SK-N-SH (cell line): Measurements from ENCODE around the gene HNRNPH3. TPM values are rescaled to one million over a fixed set of nuclear protein-coding genes. Genes with fewer than 3 reads are reported as not detected.

Experiments
- CTCF ChIA-PET: fragments of 300-600, 350-600 bp; formaldehyde crosslinking; extraction: SDS; loops from one replicate; lab custom pipeline; 2021; lab: Yijun Ruan, JAX
- POLR2A ChIA-PET: fragments of 350-600 bp; sonication (Branson Sonifier 250); formaldehyde crosslinking; extraction: SDS; loops from one replicate; lab custom pipeline; 2020; ENCODE audit warnings: antibody characterized with exemption, inconsistent platforms; lab: Yijun Ruan, JAX
- DNase-seq: peaks from one replicate; pipeline ENCODE4 v3.0.0; 2012
- H2AFZ ChIP-seq: fragments of 200-600 bp; sonication (generic); 2 replicates; pipeline ENCODE4 v1.8.1; 2016; ENCODE audit warnings: antibody characterized with exemption, mild to moderate bottlenecking, low read depth
- H3F3A ChIP-seq: fragments of 200-600 bp; sonication (generic); replicated peaks from 2 replicates; pipeline ENCODE3; 2016; ENCODE audit warnings: antibody characterized with exemption, mild to moderate bottlenecking; ENCODE audit not compliant: insufficient read depth
- H3K27ac ChIP-seq, 2 experiments: fragments of 200-500 bp in 1 of 2; fragments of 200-600 bp in 1 of 2; sonication (Bioruptor generic) in 1 of 2; sonication (generic), shearing (Covaris generic) in 1 of 2; 2 replicates each; pipeline versions ENCODE4 v1.5.1 to v1.6.1; 2014 to 2016; ENCODE audit warnings: low read depth in 2 of 2, inconsistent platforms in 1 of 2, low read length in 1 of 2, mild to moderate bottlenecking in 1 of 2, mixed read lengths in 1 of 2
- H3K27me3 ChIP-seq: fragments of 200-600 bp; sonication (generic), shearing (Covaris generic); 2 replicates; pipeline ENCODE4 v1.6.1; 2016; ENCODE audit warnings: mixed run types; ENCODE audit not compliant: insufficient read depth
- H3K36me3 ChIP-seq, 2 experiments: fragments of 200-500 bp in 1 of 2; fragments of 200-600 bp in 1 of 2; sonication (Bioruptor generic) in 1 of 2; sonication (generic) in 1 of 2; replicated peaks in 1 of 2; 2 replicates each; pipeline versions ENCODE3 to v1.5.1; 2014 to 2016; ENCODE audit warnings: low read length in 1 of 2, mild to moderate bottlenecking in 1 of 2; ENCODE audit not compliant: insufficient read depth in 2 of 2, control insufficient read depth in 1 of 2
- H3K4me1 ChIP-seq, 2 experiments: fragments of 200-500 bp in 1 of 2; fragments of 200-600 bp in 1 of 2; sonication (Bioruptor generic) in 1 of 2; sonication (generic), shearing (Covaris generic) in 1 of 2; 2 replicates each; pipeline versions ENCODE4 v1.5.1 to v1.6.1; 2014 to 2016; ENCODE audit warnings: low read depth in 1 of 2, low read length in 1 of 2, mixed run types in 1 of 2; ENCODE audit not compliant: insufficient read depth in 2 of 2, control insufficient read depth in 1 of 2
- H3K4me2 ChIP-seq: fragments of 200-600 bp; sonication (generic), shearing (Covaris generic); 2 replicates; pipeline ENCODE4 v1.6.1; 2017; ENCODE audit warnings: mixed run types
- H3K4me3 ChIP-seq, 2 experiments: fragments of 200-500 bp in 1 of 2; fragments of 200-600 bp in 1 of 2; sonication (Bioruptor generic) in 1 of 2; sonication (generic), shearing (Covaris generic) in 1 of 2; 2 replicates each; pipeline versions ENCODE4 v1.5.1 to v1.8.1; 2014 to 2016; ENCODE audit warnings: low read depth in 2 of 2, inconsistent platforms in 1 of 2, low read length in 1 of 2, mild to moderate bottlenecking in 1 of 2, mixed read lengths in 1 of 2, moderate library complexity in 1 of 2
- H3K79me2 ChIP-seq: fragments of 200-600 bp; sonication (generic); 2 replicates; pipeline ENCODE4 v1.8.1; 2017; ENCODE audit warnings: mild to moderate bottlenecking; ENCODE audit not compliant: insufficient read depth
- H3K9ac ChIP-seq: fragments of 200-600 bp; sonication (generic); 2 replicates; pipeline ENCODE4 v1.6.1; 2017; ENCODE audit warnings: mixed run types
- H3K9me2 ChIP-seq: fragments of 200-600 bp; sonication (generic); 2 replicates; pipeline ENCODE4 v1.6.1; 2017; ENCODE audit warnings: mixed run types
- H3K9me3 ChIP-seq: fragments of 200-600 bp; sonication (generic); 2 replicates; pipeline ENCODE4 v1.6.1; 2017; ENCODE audit warnings: mixed run types, mild to moderate bottlenecking, moderate library complexity
- H4K20me1 ChIP-seq: fragments of 200-600 bp; sonication (generic); 2 replicates; pipeline ENCODE4 v1.6.1; 2017; ENCODE audit warnings: mild to moderate bottlenecking, mixed run types; ENCODE audit not compliant: insufficient read depth
- EZH2phosphoT487 ChIP-seq: fragments of 200-600 bp; sonication (generic); IDR thresholded peaks from 2 replicates; pipeline ENCODE4 v1.6.1; 2017; ENCODE audit warnings: low read depth, mixed run types, mild to moderate bottlenecking, antibody characterized with exemption, moderate library complexity, borderline replicate concordance
- FOSL2 ChIP-seq: IDR thresholded peaks from 2 replicates; pipeline ENCODE4 v1.4.0; 2012; ENCODE audit warnings: low read depth, mild to moderate bottlenecking, moderate library complexity, borderline replicate concordance
- FOXJ3 ChIP-seq: sonication (generic); formaldehyde crosslinking; IDR thresholded peaks from 2 replicates; pipeline ENCODE4 v1.5.1; 2020; ENCODE audit warnings: mild to moderate bottlenecking, missing genetic modification reagents
- GABPA ChIP-seq: IDR thresholded peaks from 2 replicates; pipeline ENCODE4 v1.4.0; 2012; ENCODE audit warnings: low read depth, mild to moderate bottlenecking
- IRF3 ChIP-seq: fragments of 150-350 bp; IDR thresholded peaks from 2 replicates; pipeline ENCODE4 v1.6.1; 2016; ENCODE audit warnings: mild to moderate bottlenecking, low read depth, low read length
- JUND ChIP-seq: IDR thresholded peaks from 2 replicates; pipeline ENCODE4 v1.4.0; 2012
- MEF2A ChIP-seq: IDR thresholded peaks from 2 replicates; pipeline ENCODE4 v1.4.0; 2012; ENCODE audit warnings: low read depth, borderline replicate concordance
- PBX3 ChIP-seq: IDR thresholded peaks from 2 replicates; pipeline ENCODE4; 2012
- POLR2AphosphoS5 ChIP-seq: IDR thresholded peaks from 2 replicates; pipeline ENCODE4 v1.6.1; 2012; ENCODE audit warnings: low read depth, low read length
- RAD21 ChIP-seq: IDR thresholded peaks from 2 replicates; pipeline ENCODE4 v1.6.1; 2012; ENCODE audit warnings: mild to moderate bottlenecking, low read length
- RCOR1 ChIP-seq: fragments of 150-350 bp; IDR thresholded peaks from 2 replicates; pipeline ENCODE4 v1.6.1; 2017; ENCODE audit warnings: antibody characterized with exemption, low read length
- REST ChIP-seq: IDR thresholded peaks from 2 replicates; pipeline ENCODE4 v1.6.1; 2012; ENCODE audit warnings: mild to moderate bottlenecking, low read depth, low read length, moderate library complexity
- RXRA ChIP-seq: IDR thresholded peaks from 2 replicates; pipeline ENCODE4 v1.4.0; 2012; ENCODE audit warnings: low read depth, mild to moderate bottlenecking, borderline replicate concordance
- SIN3A ChIP-seq: IDR thresholded peaks from 2 replicates; pipeline ENCODE4 v1.6.1; 2012; ENCODE audit warnings: low read depth, mild to moderate bottlenecking, low read length, moderate library complexity, borderline replicate concordance
- SMC3 ChIP-seq: IDR thresholded peaks from 2 replicates; pipeline ENCODE4 v1.6.1; 2012; ENCODE audit warnings: low read depth, low read length, improper control_type of control experiment
- TAF1 ChIP-seq: IDR thresholded peaks from 2 replicates; pipeline ENCODE4 v1.6.1; 2012; ENCODE audit warnings: low read depth, mild to moderate bottlenecking, low read length, moderate library complexity, borderline replicate concordance
- TCF12 ChIP-seq: IDR thresholded peaks from 2 replicates; pipeline ENCODE4 v1.4.0; 2012
- TEAD4 ChIP-seq: IDR thresholded peaks from 2 replicates; pipeline ENCODE4 v1.4.0; 2012; ENCODE audit warnings: mild to moderate bottlenecking, borderline replicate concordance; ENCODE audit not compliant: insufficient read depth
- ZBTB33 ChIP-seq: IDR thresholded peaks from 2 replicates; pipeline ENCODE4 v1.4.0; 2012; ENCODE audit warnings: low read depth, borderline replicate concordance
- WGBS: methylation state at CpG from one replicate; pipeline ENCODE4 v1.1.6; 2017; ENCODE audit warnings: low lambda C conversion rate; 5-methylcytosine and 5-hydroxymethylcytosine counted together
- polyA plus RNA-seq, 3 experiments: library from polyadenylated mRNA; depleted of rRNA; stranded (reverse); fragments of >200 nt; gene quantifications; 2 replicates each; pipeline ENCODE4 v1.2.3, GENCODE V29; 2012

Gene HNRNPH3
- polyA plus RNA-seq, 1 of the 3 experiments (the other 2 are of a cell fraction), result 73.0 TPM

GRCh38 chr10:68348265-68348741 lies 16.4 kb downstream of the HNRNPH3 start (continued):
- no peak for TF ChIP-seq GABPA
- TF ChIP-seq RXRA, result no peak
- no peak for TF ChIP-seq FOSL2
- TF ChIP-seq POLR2AphosphoS5, result peak; percentile 14; the same call in 1 of the 2 replicates
- TF ChIP-seq MEF2A, result no peak
- TF ChIP-seq RCOR1, result no peak
- peak; percentile 49; the same call in 1 of the 2 replicates for TF ChIP-seq SMC3
- TF ChIP-seq REST, result no peak
- TF ChIP-seq RAD21, result peak; percentile 67
- no peak for TF ChIP-seq PBX3
- no peak for TF ChIP-seq TAF1
- TF ChIP-seq TCF12, result 0 out of 2 replicates have a peak, but pooled peaks have one; percentile 10
- no peak; the same call in 1 of the 2 replicates for TF ChIP-seq SIN3A
- TF ChIP-seq JUND, result no peak
- TF ChIP-seq EZH2phosphoT487, result no peak

GRCh38 chr10:68353537-68353936 lies 21.7 kb downstream of the HNRNPH3 start:
- WGBS, result 95% methylated on average over 2 of the region's 2 CpGs
- H3K27ac ChIP-seq, result no peak overlapping the region
- no peak overlapping the region for H3K4me2 ChIP-seq
- H3K27me3 ChIP-seq, result no peaks in the 10 kb centered on the region
- H3K9me3 ChIP-seq, result no peaks in the 10 kb centered on the region
- H3K36me3 ChIP-seq, result peaks cover 4 to 39% of the 10 kb centered on the region in 2 experiments
- no peak overlapping the region for H3K4me3 ChIP-seq
- H3K9me2 ChIP-seq, result no peaks in the 10 kb centered on the region
- H2AFZ ChIP-seq, result no peak overlapping the region
- no peak for DNase-seq
- ChIA-PET POLR2A (no interaction called here), CTCF (no interaction called here)
- H4K20me1 ChIP-seq, result no peaks in the 10 kb centered on the region
- H3K9ac ChIP-seq, result no peak overlapping the region
- H3K4me1 ChIP-seq, result no peaks in the 10 kb centered on the region
- no peaks in the 10 kb centered on the region for H3K79me2 ChIP-seq
- peaks cover 22% of the 10 kb centered on the region for H3F3A ChIP-seq
- TF ChIP-seq FOXJ3 (no peak), REST (no peak), TAF1 (no peak), MEF2A (no peak), IRF3 (no peak), TEAD4 (no peak), ZBTB33 (no peak), EZH2phosphoT487 (no peak)
